OCI-LY7 (cell line): ENCODE measurements around the gene CFAP61. TPM values are rescaled to one million over a fixed set of nuclear protein-coding genes. Genes with fewer than 3 reads are reported as not detected.

ENCODE experiments used
- BruUV-seq: library from RNA; stranded (reverse); fragments of 400-500 nt; replicated peaks from 2 replicates; lab custom pipeline; 2021; lab: Mats Ljungman, UMichigan
- CTCF ChIA-PET: fragments of 300-600 bp; sonication (Branson Sonifier 250); formaldehyde crosslinking; loops from one replicate; lab custom pipeline; 2022; ENCODE audit warnings: antibody characterized with exemption; ENCODE audit not compliant: unreplicated experiment; lab: Charles Lee
- POLR2A ChIA-PET: fragments of 300-600 bp; sonication (Branson Sonifier 250); formaldehyde crosslinking; loops from one replicate; lab custom pipeline; 2022; ENCODE audit warnings: antibody characterized with exemption; lab: Charles Lee
- DNase-seq: peaks from one replicate; pipeline ENCODE4 v3.0.0-alpha.2; 2015; ENCODE audit warnings: low spot score
- H2AFZ ChIP-seq: fragments of 200-600 bp; sonication (generic), shearing (Covaris generic); 2 replicates; pipeline ENCODE4 v1.6.1; 2014; ENCODE audit warnings: mild to moderate bottlenecking, antibody characterized with exemption, low read length, moderate library complexity
- H3K27ac ChIP-seq: fragments of 200-600 bp; sonication (generic); 2 replicates; pipeline ENCODE4 v1.5.1; 2014; ENCODE audit warnings: mixed run types, low read depth, mild to moderate bottlenecking, moderate library complexity, low read length, inconsistent platforms; ENCODE audit not compliant: poor library complexity, severe bottlenecking
- H3K36me3 ChIP-seq: fragments of 200-600 bp; sonication (generic); 2 replicates; pipeline ENCODE4 v1.6.1; 2014; ENCODE audit warnings: mild to moderate bottlenecking, antibody characterized with exemption, low read length, moderate library complexity, mixed read lengths; ENCODE audit not compliant: insufficient read depth
- H3K4me1 ChIP-seq: fragments of 200-600 bp; sonication (generic); 2 replicates; pipeline ENCODE4 v1.5.1; 2014; ENCODE audit warnings: mild to moderate bottlenecking, low read length; ENCODE audit not compliant: insufficient read depth, poor library complexity, severe bottlenecking
- H3K4me2 ChIP-seq: fragments of 200-600 bp; sonication (generic); 2 replicates; pipeline ENCODE4 v1.6.1; 2014; ENCODE audit warnings: mild to moderate bottlenecking, low read length
- H3K4me3 ChIP-seq: fragments of 200-600 bp; sonication (generic); 2 replicates; pipeline ENCODE4 v1.5.1; 2014; ENCODE audit warnings: mild to moderate bottlenecking, low read depth, low read length; ENCODE audit not compliant: poor library complexity, severe bottlenecking
- H3K79me2 ChIP-seq: fragments of 200-600 bp; sonication (generic); 2 replicates; pipeline ENCODE4 v1.6.1; 2016; ENCODE audit warnings: low read depth, mild to moderate bottlenecking, low read length, moderate library complexity, mixed read lengths; ENCODE audit not compliant: insufficient read depth
- H3K9me2 ChIP-seq: fragments of 200-600 bp; sonication (generic); 2 replicates; pipeline ENCODE4 v1.6.1; 2016; ENCODE audit warnings: mild to moderate bottlenecking, low read length, mixed read lengths; ENCODE audit not compliant: insufficient read depth
- H3K9me3 ChIP-seq: fragments of 200-600 bp; sonication (generic); 2 replicates; pipeline ENCODE4 v1.6.1; 2014; ENCODE audit warnings: mild to moderate bottlenecking, mixed run types, low read length, mixed read lengths
- H4K20me1 ChIP-seq: fragments of 200-600 bp; sonication (generic); 2 replicates; pipeline ENCODE4 v1.6.1; 2014; ENCODE audit warnings: mild to moderate bottlenecking, antibody characterized with exemption, low read length, moderate library complexity, mixed read lengths; ENCODE audit not compliant: insufficient read depth
- CTCF ChIP-seq: fragments of 200-600 bp; sonication (generic); conservative IDR thresholded peaks from 2 replicates; pipeline ENCODE4 v1.5.1; 2014; ENCODE audit warnings: mild to moderate bottlenecking, antibody characterized with exemption, low read length, moderate library complexity, mixed read lengths
- EZH2phosphoT487 ChIP-seq: fragments of 200-600 bp; sonication (generic); IDR thresholded peaks from 2 replicates; pipeline ENCODE4 v1.6.1; 2018; ENCODE audit warnings: low read depth, borderline replicate concordance, mild to moderate bottlenecking, mixed run types, antibody characterized with exemption, low read length, moderate library complexity, mixed read lengths
- intact Hi-C: fragments of 100-400 bp; cut with micrococcal nuclease; formaldehyde crosslinking; loops from one replicate; pipeline ENCODE4 v1.10.0; 2022; ENCODE audit not compliant: unreplicated experiment
- total RNA-seq, 2 experiments: library from RNA; depleted of rRNA in 1 of 2; stranded (reverse); fragments of >200 nt in 1 of 2; shearing (Covaris generic) in 1 of 2; gene quantifications; 2 replicates each; pipeline ENCODE4 v1.2.3, GENCODE V29; 2014 to 2022

Gene CFAP61
- total RNA-seq, 2 experiments from 2014 or later = 0.06 TPM; not detected in 1

GRCh38 chr20:20220134-20220533, 167.8 kb downstream of the CFAP61 start:
- CTCF ChIA-PET = no interaction called here
- no peak for DNase-seq

GRCh38 chr20:20223981-20224380, 171.6 kb downstream of the CFAP61 start:
- Histone ChIP-seq H3K9me2 (no peaks in the 10 kb centered on the region), H4K20me1 (no peaks in the 10 kb centered on the region), H3K36me3 (no peaks in the 10 kb centered on the region), H3K79me2 (no peaks in the 10 kb centered on the region), H3K27ac (no peak overlapping the region), H3K4me3 (no peak overlapping the region), H3K4me2 (no peak overlapping the region), H3K9me3 (no peaks in the 10 kb centered on the region), H2AFZ (no peak overlapping the region), H3K4me1 (no peaks in the 10 kb centered on the region)
- ChIA-PET CTCF (no interaction called here), POLR2A (no interaction called here)
- intact Hi-C loops = no loop called here
- TF ChIP-seq CTCF (no peak), EZH2phosphoT487 (no peak)
- BruUV-seq = no TSS peak
- no peak for DNase-seq

More at GRCh38 chr20:20220134-20220533, 167.8 kb downstream of the CFAP61 start:
- H4K20me1 ChIP-seq = no peaks in the 10 kb centered on the region
- H2AFZ ChIP-seq = no peak overlapping the region
- no peaks in the 10 kb centered on the region for H3K9me2 ChIP-seq
- no peak overlapping the region for H3K4me2 ChIP-seq
- BruUV-seq = no TSS peak
- H3K27ac ChIP-seq = no peak overlapping the region
- intact Hi-C loops = no loop called here
- no peak overlapping the region for H3K4me3 ChIP-seq
- H3K79me2 ChIP-seq = no peaks in the 10 kb centered on the region
- no peaks in the 10 kb centered on the region for H3K36me3 ChIP-seq
- no peak for TF ChIP-seq EZH2phosphoT487
- TF ChIP-seq CTCF = no peak
- POLR2A ChIA-PET = no interaction called here
- H3K9me3 ChIP-seq = no peaks in the 10 kb centered on the region
- H3K4me1 ChIP-seq = no peaks in the 10 kb centered on the region

- Histone ChIP-seq H3K27ac (no peak overlapping the region), H3K9me3 (no peaks in the 10 kb centered on the region), H3K36me3 (no peaks in the 10 kb centered on the region), H3K4me3 (no peak overlapping the region), H2AFZ (no peak overlapping the region), H3K79me2 (no peaks in the 10 kb centered on the region), H3K9me2 (no peaks in the 10 kb centered on the region), H3K4me1 (no peaks in the 10 kb centered on the region), H3K4me2 (no peak overlapping the region), H4K20me1 (no peaks in the 10 kb centered on the region)
- DNase-seq = no peak
- BruUV-seq = no TSS peak
- CTCF ChIA-PET = no interaction called here
- intact Hi-C loops = no loop called here
- TF ChIP-seq EZH2phosphoT487 (no peak), CTCF (no peak)
- POLR2A ChIA-PET = no interaction called here
These were observed 172.5 kb downstream of the CFAP61 start for GRCh38 chr20:20224806-20225205.
